ENCODE measurements around the gene SDK1. TPM values are rescaled to one million over a fixed set of nuclear protein-coding genes. Genes with fewer than 3 reads are reported as not detected.
"Not testable (repeated sequence)": the region's sequence is repeated elsewhere in the genome, so short reads cannot be mapped to it uniquely, and the experiment has no call there.

SDK1 gene
- total and polyA plus RNA-seq, 2 donors: 3.2 to 7.8 TPM

GRCh38 chr7:3579638-3580219, 278.7 kb downstream of the SDK1 start:
- no peak for DNase-seq (ENCODE audit: low read depth in 6 of 9, low spot score in 9 of 9)
- no peaks in the 10 kb centered on the region for H3K4me1 ChIP-seq (ENCODE audit: control insufficient read depth in 2 of 2, insufficient read depth in 2 of 2, low read length in 2 of 2)
- WGBS: 95% methylated on average over 1 of the region's 1 CpG
- no peaks in the 10 kb centered on the region for H3K36me3 ChIP-seq (ENCODE audit: control insufficient read depth in 2 of 2, insufficient read depth in 2 of 2, low read length in 1 of 2)
- no peaks in the 10 kb centered on the region for H3K9me3 ChIP-seq (ENCODE audit: control insufficient read depth in 2 of 2, insufficient read depth in 1 of 2, low read length in 1 of 2)
- no peak overlapping the region for H3K4me3 ChIP-seq (ENCODE audit: low read length in 2 of 2)
- no peak overlapping the region for H3K27ac ChIP-seq (ENCODE audit: low read depth in 1 of 2, low read length in 1 of 2)
- no peaks in the 10 kb centered on the region for H3K27me3 ChIP-seq (ENCODE audit: control insufficient read depth in 2 of 2, insufficient read depth in 1 of 2, low read length in 1 of 2)

DNA sequence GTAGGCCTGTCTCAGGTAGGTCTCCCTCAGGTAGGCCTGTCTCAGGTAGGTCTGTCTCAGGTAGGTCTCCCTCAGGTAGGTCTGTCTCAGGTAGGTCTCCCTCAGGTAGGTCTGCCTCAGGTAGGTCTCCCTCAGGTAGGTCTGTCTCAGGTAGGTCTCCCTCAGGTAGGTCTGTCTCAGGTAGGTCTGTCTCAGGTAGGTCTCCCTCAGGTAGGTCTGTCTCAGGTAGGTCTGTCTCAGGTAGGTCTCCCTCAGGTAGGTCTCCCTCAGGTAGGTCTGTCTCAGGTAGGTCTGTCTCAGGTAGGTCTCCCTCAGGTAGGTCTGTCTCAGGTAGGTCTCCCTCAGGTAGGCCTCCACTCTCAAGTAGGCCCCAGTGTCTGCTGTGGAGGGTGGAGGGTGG, 281.1 kb downstream of the SDK1 start:
- not testable (repeated sequence) for DNase-seq (ENCODE audit: low read depth in 6 of 9, low spot score in 9 of 9); H3K4me1 ChIP-seq (ENCODE audit: control insufficient read depth in 2 of 2, insufficient read depth in 2 of 2, low read length in 2 of 2)

GRCh38 chr7:3585826-3586225, 284.8 kb downstream of the SDK1 start:
- Histone ChIP-seq H3K9me3 (ENCODE audit: control insufficient read depth in 2 of 2, insufficient read depth in 1 of 2, low read length in 1 of 2) (no peaks in the 10 kb centered on the region), H3K4me3 (ENCODE audit: low read length in 2 of 2) (no peak overlapping the region), H3K27me3 (ENCODE audit: control insufficient read depth in 2 of 2, insufficient read depth in 1 of 2, low read length in 1 of 2) (no peaks in the 10 kb centered on the region), H3K4me1 (ENCODE audit: control insufficient read depth in 2 of 2, insufficient read depth in 2 of 2, low read length in 2 of 2) (no peaks in the 10 kb centered on the region), H3K27ac (ENCODE audit: low read depth in 1 of 2, low read length in 1 of 2) (no peak overlapping the region), H3K36me3 (ENCODE audit: control insufficient read depth in 2 of 2, insufficient read depth in 2 of 2, low read length in 1 of 2) (no peaks in the 10 kb centered on the region)
- no peak for DNase-seq (ENCODE audit: low read depth in 6 of 9, low spot score in 9 of 9)
- 86% methylated on average over 4 of the region's 4 CpGs for WGBS

More for the DNA sequence above, 281.1 kb downstream of the SDK1 start:
- H3K27ac ChIP-seq (ENCODE audit: low read depth in 1 of 2, low read length in 1 of 2); H3K27me3 ChIP-seq (ENCODE audit: control insufficient read depth in 2 of 2, insufficient read depth in 1 of 2, low read length in 1 of 2); H3K9me3 ChIP-seq (ENCODE audit: control insufficient read depth in 2 of 2, insufficient read depth in 1 of 2, low read length in 1 of 2); H3K4me3 ChIP-seq (ENCODE audit: low read length in 2 of 2); H3K36me3 ChIP-seq (ENCODE audit: control insufficient read depth in 2 of 2, insufficient read depth in 2 of 2, low read length in 1 of 2): not testable (repeated sequence)

- no peak for DNase-seq (ENCODE audit: low read depth in 6 of 9, low spot score in 9 of 9)
- H3K4me3 ChIP-seq (ENCODE audit: low read length in 2 of 2): no peak overlapping the region
- H3K4me1 ChIP-seq (ENCODE audit: control insufficient read depth in 2 of 2, insufficient read depth in 2 of 2, low read length in 2 of 2): no peaks in the 10 kb centered on the region
- peaks cover 0 to 2% of the 10 kb centered on the region in 2 donors for H3K27me3 ChIP-seq (ENCODE audit: control insufficient read depth in 2 of 2, insufficient read depth in 1 of 2, low read length in 1 of 2)
- H3K36me3 ChIP-seq (ENCODE audit: control insufficient read depth in 2 of 2, insufficient read depth in 2 of 2, low read length in 1 of 2): no peaks in the 10 kb centered on the region
- H3K9me3 ChIP-seq (ENCODE audit: control insufficient read depth in 2 of 2, insufficient read depth in 1 of 2, low read length in 1 of 2): no peaks in the 10 kb centered on the region
- H3K27ac ChIP-seq (ENCODE audit: low read depth in 1 of 2, low read length in 1 of 2): no peak overlapping the region
- 86% methylated on average over 3 of the region's 3 CpGs for WGBS
These were observed 287.3 kb downstream of the SDK1 start for GRCh38 chr7:3588341-3588740.

- no peak for DNase-seq (ENCODE audit: low read depth in 6 of 9, low spot score in 9 of 9)
- WGBS: 85% methylated on average over 2 of the region's 2 CpGs
- Histone ChIP-seq H3K27ac (ENCODE audit: low read depth in 1 of 2, low read length in 1 of 2) (no peak overlapping the region), H3K4me1 (ENCODE audit: control insufficient read depth in 2 of 2, insufficient read depth in 2 of 2, low read length in 2 of 2) (no peaks in the 10 kb centered on the region), H3K4me3 (ENCODE audit: low read length in 2 of 2) (no peak overlapping the region), H3K36me3 (ENCODE audit: control insufficient read depth in 2 of 2, insufficient read depth in 2 of 2, low read length in 1 of 2) (no peaks in the 10 kb centered on the region), H3K9me3 (ENCODE audit: control insufficient read depth in 2 of 2, insufficient read depth in 1 of 2, low read length in 1 of 2) (no peaks in the 10 kb centered on the region), H3K27me3 (ENCODE audit: control insufficient read depth in 2 of 2, insufficient read depth in 1 of 2, low read length in 1 of 2) (peaks cover 0 to 2% of the 10 kb centered on the region in 2 donors)
These were observed 288.7 kb downstream of the SDK1 start for GRCh38 chr7:3589752-3590151.

DNA sequence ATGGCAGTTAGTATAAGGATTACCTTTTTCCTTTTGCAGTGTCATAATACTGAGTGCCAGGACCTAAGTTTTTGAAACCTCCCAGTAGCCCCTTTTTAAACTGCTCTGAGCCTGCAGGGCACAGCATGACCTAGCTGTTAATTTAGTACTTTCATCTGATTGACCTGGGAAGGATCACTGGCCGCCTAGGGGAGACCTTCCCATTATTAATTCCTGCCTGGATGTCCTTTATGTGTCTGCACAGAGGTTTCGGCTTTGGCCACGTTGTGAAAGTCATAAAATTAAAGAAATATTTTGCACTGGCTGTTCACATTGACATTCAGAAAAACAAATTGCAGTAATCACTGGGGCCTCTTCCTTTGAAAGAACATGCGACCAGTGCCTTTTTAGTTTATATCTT, 290.2 kb downstream of the SDK1 start:
- Histone ChIP-seq H3K4me3 (ENCODE audit: low read length in 2 of 2) (no peak overlapping the region), H3K27ac (ENCODE audit: low read depth in 1 of 2, low read length in 1 of 2) (no peak overlapping the region), H3K27me3 (ENCODE audit: control insufficient read depth in 2 of 2, insufficient read depth in 1 of 2, low read length in 1 of 2) (peaks cover 0 to 2% of the 10 kb centered on the region in 2 donors), H3K9me3 (ENCODE audit: control insufficient read depth in 2 of 2, insufficient read depth in 1 of 2, low read length in 1 of 2) (no peaks in the 10 kb centered on the region), H3K4me1 (ENCODE audit: control insufficient read depth in 2 of 2, insufficient read depth in 2 of 2, low read length in 2 of 2) (no peaks in the 10 kb centered on the region), H3K36me3 (ENCODE audit: control insufficient read depth in 2 of 2, insufficient read depth in 2 of 2, low read length in 1 of 2) (no peaks in the 10 kb centered on the region)
- DNase-seq (ENCODE audit: low read depth in 6 of 9, low spot score in 9 of 9): no peak
- WGBS: 83% methylated on average over 4 of the region's 4 CpGs

DNA sequence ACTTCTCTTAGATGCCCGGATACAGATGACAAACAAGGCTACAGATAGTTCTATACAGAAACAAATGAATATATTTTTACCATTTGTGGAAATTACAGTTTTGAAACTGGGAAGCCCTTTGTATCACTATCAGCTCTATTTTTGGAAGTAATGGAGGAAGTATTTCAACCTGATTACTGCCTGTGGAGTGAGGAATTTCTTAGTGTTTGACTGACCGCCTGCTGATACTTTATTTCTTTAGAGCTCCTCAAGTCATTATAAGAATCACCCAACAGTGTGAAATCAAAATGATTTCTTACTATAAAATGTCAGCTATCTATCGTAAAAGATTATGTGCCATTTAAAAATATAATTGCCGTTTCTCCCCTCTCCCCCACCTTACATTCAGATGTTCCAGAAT, 290.9 kb downstream of the SDK1 start:
- WGBS: 95% methylated on average over 4 of the region's 4 CpGs
- Histone ChIP-seq H3K4me3 (ENCODE audit: low read length in 2 of 2) (no peak overlapping the region), H3K9me3 (ENCODE audit: control insufficient read depth in 2 of 2, insufficient read depth in 1 of 2, low read length in 1 of 2) (no peaks in the 10 kb centered on the region), H3K27ac (ENCODE audit: low read depth in 1 of 2, low read length in 1 of 2) (no peak overlapping the region), H3K36me3 (ENCODE audit: control insufficient read depth in 2 of 2, insufficient read depth in 2 of 2, low read length in 1 of 2) (no peaks in the 10 kb centered on the region), H3K27me3 (ENCODE audit: control insufficient read depth in 2 of 2, insufficient read depth in 1 of 2, low read length in 1 of 2) (peaks cover 0 to 2% of the 10 kb centered on the region in 2 donors), H3K4me1 (ENCODE audit: control insufficient read depth in 2 of 2, insufficient read depth in 2 of 2, low read length in 2 of 2) (no peaks in the 10 kb centered on the region)
- DNase-seq (ENCODE audit: low read depth in 6 of 9, low spot score in 9 of 9): no peak

GRCh38 chr7:3592401-3593134, 291.5 kb downstream of the SDK1 start:
- DNase-seq (ENCODE audit: low read depth in 6 of 9, low spot score in 9 of 9): no peak
- Histone ChIP-seq H3K4me1 (ENCODE audit: control insufficient read depth in 2 of 2, insufficient read depth in 2 of 2, low read length in 2 of 2) (no peaks in the 10 kb centered on the region), H3K36me3 (ENCODE audit: control insufficient read depth in 2 of 2, insufficient read depth in 2 of 2, low read length in 1 of 2) (no peaks in the 10 kb centered on the region), H3K27ac (ENCODE audit: low read depth in 1 of 2, low read length in 1 of 2) (no peak overlapping the region), H3K4me3 (ENCODE audit: low read length in 2 of 2) (no peak overlapping the region), H3K9me3 (ENCODE audit: control insufficient read depth in 2 of 2, insufficient read depth in 1 of 2, low read length in 1 of 2) (no peaks in the 10 kb centered on the region), H3K27me3 (ENCODE audit: control insufficient read depth in 2 of 2, insufficient read depth in 1 of 2, low read length in 1 of 2) (peaks cover 0 to 2% of the 10 kb centered on the region in 2 donors)
- WGBS: 71% methylated on average over 11 of the region's 11 CpGs

GRCh38 chr7:3594901-3595300, 293.8 kb downstream of the SDK1 start:
- H3K9me3 ChIP-seq (ENCODE audit: control insufficient read depth in 2 of 2, insufficient read depth in 1 of 2, low read length in 1 of 2): no peaks in the 10 kb centered on the region
- no peak overlapping the region for H3K4me3 ChIP-seq (ENCODE audit: low read length in 2 of 2)
- H3K27ac ChIP-seq (ENCODE audit: low read depth in 1 of 2, low read length in 1 of 2): no peak overlapping the region
- DNase-seq (ENCODE audit: low read depth in 6 of 9, low spot score in 9 of 9): no peak
- 97% methylated on average over 4 of the region's 4 CpGs for WGBS
- H3K4me1 ChIP-seq (ENCODE audit: control insufficient read depth in 2 of 2, insufficient read depth in 2 of 2, low read length in 2 of 2): no peaks in the 10 kb centered on the region
- H3K27me3 ChIP-seq (ENCODE audit: control insufficient read depth in 2 of 2, insufficient read depth in 1 of 2, low read length in 1 of 2): peaks cover 0 to 2% of the 10 kb centered on the region in 2 donors
- no peaks in the 10 kb centered on the region for H3K36me3 ChIP-seq (ENCODE audit: control insufficient read depth in 2 of 2, insufficient read depth in 2 of 2, low read length in 1 of 2)

All from thymus (tissue), 11 donors.